ENCODE measurements around the gene MAST4.

GRCh38 chr5:66653325-66653724 lies 57.1 kb downstream of the MAST4 start:
- no peak for TF ChIP-seq CTCF (IDR thresholded peaks at IDR 0.05)
- no peak for TF ChIP-seq EZH2 (IDR thresholded peaks at IDR 0.05)
- no peak for TF ChIP-seq EZH2phosphoT487 (IDR thresholded peaks at IDR 0.05)

Measured in neural progenitor cell (in vitro differentiated cells).